ENCODE measurements around the gene AKAP8L. TPM values are rescaled to one million over a fixed set of nuclear protein-coding genes. Genes with fewer than 3 reads are reported as not detected.

AKAP8L gene
- total RNA-seq, 4 donors from 2014 or later: 122 to 272 (median 204) TPM

- no peak overlapping the region for H3K27ac ChIP-seq
- no peaks in the 10 kb centered on the region for H3K27me3 ChIP-seq
- peaks cover 1 to 3% of the 10 kb centered on the region in 2 donors for H3K4me1 ChIP-seq
- TF ChIP-seq CTCF (IDR thresholded peaks at IDR 0.05): no peak
- no peak for TF ChIP-seq POLR2A (IDR thresholded peaks at IDR 0.05)
- DNase-seq: no peak
- H3K36me3 ChIP-seq: no peaks in the 10 kb centered on the region
- no peak overlapping the region for H3K4me3 ChIP-seq (replicated peaks in 1 of 3)
- no peaks in the 10 kb centered on the region for H3K9me3 ChIP-seq
- WGBS, 2 donors: 87 to 93% methylated on average over 10 of the region's 10 CpGs
- intact Hi-C loops (cut with DNase I): no loop called here
Observed at GRCh38 chr19:15443838-15444237, 25.1 kb upstream of the AKAP8L start.

GRCh38 chr19:15443325-15443724, 24.5 kb upstream of the AKAP8L start:
- DNase-seq: no peak
- no peaks in the 10 kb centered on the region for H3K36me3 ChIP-seq
- H3K9me3 ChIP-seq: no peaks in the 10 kb centered on the region
- H3K27ac ChIP-seq: no peak overlapping the region
- 90 to 97% methylated on average over 3 of the region's 3 CpGs for WGBS, 2 donors
- H3K4me1 ChIP-seq: no peaks in the 10 kb centered on the region
- no peak overlapping the region for H3K4me3 ChIP-seq (replicated peaks in 1 of 3)
- intact Hi-C loops (cut with DNase I): no loop called here
- no peaks in the 10 kb centered on the region for H3K27me3 ChIP-seq
- TF ChIP-seq POLR2A (IDR thresholded peaks at IDR 0.05) (no peak), CTCF (IDR thresholded peaks at IDR 0.05) (no peak)

- H3K36me3 ChIP-seq: no peaks in the 10 kb centered on the region
- no peak overlapping the region for H3K27ac ChIP-seq
- H3K27me3 ChIP-seq: no peaks in the 10 kb centered on the region
- no peaks in the 10 kb centered on the region for H3K9me3 ChIP-seq
- WGBS, 2 donors: 83 to 87% methylated on average over 13 of the region's 13 CpGs
- H3K4me3 ChIP-seq (replicated peaks in 1 of 3): no peak overlapping the region
- no peak for DNase-seq
- TF ChIP-seq POLR2A (IDR thresholded peaks at IDR 0.05) (no peak), CTCF (IDR thresholded peaks at IDR 0.05) (no peak)
- no peaks in the 10 kb centered on the region for H3K4me1 ChIP-seq
- intact Hi-C loops (cut with DNase I): no loop called here
Observed at GRCh38 chr19:15442142-15442920, 23.5 kb upstream of the AKAP8L start.

GRCh38 chr19:15441317-15441716, 22.5 kb upstream of the AKAP8L start:
- intact Hi-C loops (cut with DNase I): no loop called here
- Histone ChIP-seq H3K36me3 (no peaks in the 10 kb centered on the region), H3K9me3 (no peaks in the 10 kb centered on the region), H3K4me3 (replicated peaks in 1 of 3) (no peak overlapping the region), H3K27me3 (no peaks in the 10 kb centered on the region), H3K4me1 (no peaks in the 10 kb centered on the region), H3K27ac (no peak overlapping the region)
- TF ChIP-seq POLR2A (IDR thresholded peaks at IDR 0.05) (no peak), CTCF (IDR thresholded peaks at IDR 0.05) (no peak)
- 82 to 93% methylated on average over 3 of the region's 3 CpGs for WGBS, 2 donors
- DNase-seq: no peak

GRCh38 chr19:15439821-15440641, 21.2 kb upstream of the AKAP8L start:
- Histone ChIP-seq H3K4me1 (no peaks in the 10 kb centered on the region), H3K9me3 (no peaks in the 10 kb centered on the region), H3K4me3 (replicated peaks in 1 of 3) (no peak overlapping the region), H3K27ac (no peak overlapping the region), H3K36me3 (no peaks in the 10 kb centered on the region), H3K27me3 (no peaks in the 10 kb centered on the region)
- 91 to 93% methylated on average over 18 to 29 of the region's 38 CpGs for WGBS, 2 donors
- TF ChIP-seq POLR2A (IDR thresholded peaks at IDR 0.05) (no peak), CTCF (IDR thresholded peaks at IDR 0.05) (no peak)
- DNase-seq: no peak
- intact Hi-C loops (cut with DNase I): no loop called here
